Fibroblast of mammary gland (primary cell): ENCODE measurements around the gene ADAM22.

Experiments used
- DNase-seq: peaks from one replicate; pipeline ENCODE4 v3.0.0-alpha.2; 2010; ENCODE audit warnings: low read depth
- H3K4me3 ChIP-seq: 2 replicates; pipeline ENCODE4 v1.5.1; 2011; ENCODE audit warnings: low read depth, mild to moderate bottlenecking, low read length, moderate library complexity; ENCODE audit not compliant: control insufficient read depth
- CTCF ChIP-seq: conservative IDR thresholded peaks from 2 replicates; pipeline ENCODE4 v1.5.1; 2011; ENCODE audit warnings: low read depth, low read length, inconsistent platforms; ENCODE audit not compliant: control insufficient read depth, insufficient read depth

Gene ADAM22

GRCh38 chr7:88202278-88202677 lies 268.2 kb downstream of the ADAM22 start:
- H3K4me3 ChIP-seq, result no peak overlapping the region
- no peak for TF ChIP-seq CTCF
- DNase-seq, result no peak

GRCh38 chr7:88202799-88203198 lies 268.7 kb downstream of the ADAM22 start:
- DNase-seq, result no peak
- TF ChIP-seq CTCF, result no peak
- H3K4me3 ChIP-seq, result no peak overlapping the region

GRCh38 chr7:88203401-88203800 lies 269.4 kb downstream of the ADAM22 start:
- no peak for TF ChIP-seq CTCF

GRCh38 chr7:88204525-88205110 lies 270.6 kb downstream of the ADAM22 start:
- TF ChIP-seq CTCF, result no peak
- DNase-seq, result no peak
- H3K4me3 ChIP-seq, result no peak overlapping the region

More at GRCh38 chr7:88203401-88203800, 269.4 kb downstream of the ADAM22 start:
- DNase-seq, result no peak
- H3K4me3 ChIP-seq, result no peak overlapping the region

- no peak for DNase-seq
- TF ChIP-seq CTCF, result no peak
- no peak overlapping the region for H3K4me3 ChIP-seq
These were observed 271.1 kb downstream of the ADAM22 start for GRCh38 chr7:88205179-88205578.

- DNase-seq, result no peak
- TF ChIP-seq CTCF, result no peak
- no peak overlapping the region for H3K4me3 ChIP-seq
These were observed 272.2 kb downstream of the ADAM22 start for GRCh38 chr7:88206254-88206653.

- DNase-seq, result no peak
- H3K4me3 ChIP-seq, result no peak overlapping the region
- TF ChIP-seq CTCF, result no peak
These were observed 274.5 kb downstream of the ADAM22 start for GRCh38 chr7:88208521-88208920.
